IMR-90 (cell line): Measurements from ENCODE around the gene SRCAP. TPM values are rescaled to one million over a fixed set of nuclear protein-coding genes. Genes with fewer than 3 reads are reported as not detected.

ENCODE experiments used
- ATAC-seq: fragments of 200-7000 bp; cut with Tn5 transposase; 2 replicates; pipeline ENCODE4 v1.9.1; 2020; ENCODE audit warnings: low read depth, mild to moderate bottlenecking, moderate library complexity
- BruUV-seq: library from RNA; stranded (reverse); fragments of 400-500 nt; replicated peaks from 2 replicates; lab custom pipeline; 2021; lab: Mats Ljungman, UMichigan
- CTCF ChIA-PET: fragments of 300-600 bp; formaldehyde crosslinking; extraction: SDS; loops from one replicate; lab custom pipeline; 2021; ENCODE audit warnings: antibody characterized with exemption; lab: Yijun Ruan, JAX
- POLR2A ChIA-PET: fragments of 300-600 bp; sonication (Branson Sonifier 250); formaldehyde crosslinking; loops from one replicate; lab custom pipeline; 2022; ENCODE audit warnings: antibody characterized with exemption; ENCODE audit not compliant: unreplicated experiment; lab: Charles Lee
- DNase-seq: peaks from one replicate; pipeline ENCODE4 v3.0.0; 2013
- H2AFZ ChIP-seq: replicated peaks from 2 replicates; pipeline ENCODE3; 2013; ENCODE audit warnings: low read length, mild to moderate bottlenecking; ENCODE audit not compliant: poor library complexity
- H2AK5ac ChIP-seq: 2 replicates; pipeline ENCODE4 v1.6.1; 2013; ENCODE audit warnings: low read depth, low read length, inconsistent platforms
- H2AK9ac ChIP-seq: replicated peaks from 2 replicates; pipeline ENCODE3; 2013; ENCODE audit warnings: mild to moderate bottlenecking, low read depth, low read length, moderate library complexity; ENCODE audit not compliant: poor library complexity
- H2BK120ac ChIP-seq: 2 replicates; pipeline ENCODE4 v1.6.1; 2013; ENCODE audit warnings: low read depth, low read length, inconsistent platforms
- H2BK15ac ChIP-seq: 3 replicates; pipeline ENCODE4 v1.6.1; 2013; ENCODE audit warnings: low read depth, low read length, inconsistent platforms
- H2BK20ac ChIP-seq: 2 replicates; pipeline ENCODE4 v1.6.1; 2013; ENCODE audit warnings: low read depth, mild to moderate bottlenecking, inconsistent platforms, low read length, moderate library complexity
- H2BK5ac ChIP-seq: 2 replicates; pipeline ENCODE4 v1.6.1; 2013; ENCODE audit warnings: mild to moderate bottlenecking, low read depth, low read length, inconsistent platforms; ENCODE audit not compliant: poor library complexity, severe bottlenecking
- H3K14ac ChIP-seq: replicated peaks from 2 replicates; pipeline ENCODE4 v1.6.1; 2013; ENCODE audit warnings: low read depth, low read length, inconsistent platforms
- H3K18ac ChIP-seq: 2 replicates; pipeline ENCODE4 v1.6.1; 2013; ENCODE audit warnings: low read depth, low read length, control low read depth
- H3K23ac ChIP-seq: 2 replicates; pipeline ENCODE4 v1.6.1; 2013; ENCODE audit warnings: low read depth, low read length, inconsistent platforms
- H3K27ac ChIP-seq: 2 replicates; pipeline ENCODE4 v1.5.1; 2013; ENCODE audit warnings: mild to moderate bottlenecking, control low read depth, low read length; ENCODE audit not compliant: insufficient read depth
- H3K27me3 ChIP-seq: 2 replicates; pipeline ENCODE4 v1.6.1; 2013; ENCODE audit warnings: low read length; ENCODE audit not compliant: control insufficient read depth, insufficient read depth
- H3K36me3 ChIP-seq: 2 replicates; pipeline ENCODE4 v1.6.1; 2013; ENCODE audit warnings: low read length, mixed read lengths; ENCODE audit not compliant: control insufficient read depth, insufficient read depth
- H3K4ac ChIP-seq: 2 replicates; pipeline ENCODE4 v1.6.1; 2013; ENCODE audit warnings: low read depth, low read length, inconsistent platforms
- H3K4me1 ChIP-seq: 2 replicates; pipeline ENCODE4 v1.6.1; 2013; ENCODE audit warnings: low read length, mixed read lengths; ENCODE audit not compliant: control insufficient read depth, insufficient read depth
- H3K4me2 ChIP-seq: 2 replicates; pipeline ENCODE4 v1.6.1; 2013; ENCODE audit warnings: low read depth, mild to moderate bottlenecking, control low read depth, low read length, moderate library complexity
- H3K4me3 ChIP-seq: 2 replicates; pipeline ENCODE4 v1.5.1; 2013; ENCODE audit warnings: low read depth, mild to moderate bottlenecking, control low read depth, low read length, moderate library complexity; ENCODE audit not compliant: insufficient read depth
- H3K56ac ChIP-seq: 2 replicates; pipeline ENCODE4 v1.6.1; 2013; ENCODE audit warnings: low read length, inconsistent platforms; ENCODE audit not compliant: insufficient read depth; ENCODE audit errors: extremely low read depth
- H3K79me1 ChIP-seq, 2 experiments: 2 replicates each; pipeline ENCODE4 v1.6.1; 2013; ENCODE audit warnings: low read length in 2 of 2, inconsistent platforms in 1 of 2, low read depth in 1 of 2
- H3K9ac ChIP-seq: 2 replicates; pipeline ENCODE4 v1.6.1; 2013; ENCODE audit warnings: low read depth, low read length, control low read depth
- H3K9me1 ChIP-seq: 2 replicates; pipeline ENCODE4 v1.6.1; 2013; ENCODE audit warnings: low read length, inconsistent platforms; ENCODE audit not compliant: insufficient read depth
- H3K9me3 ChIP-seq: 2 replicates; pipeline ENCODE4 v1.6.1; 2013; ENCODE audit warnings: low read length; ENCODE audit not compliant: control insufficient read depth, insufficient read depth
- H4K20me1 ChIP-seq: 2 replicates; pipeline ENCODE4 v1.6.1; 2013; ENCODE audit warnings: low read length, inconsistent platforms; ENCODE audit not compliant: insufficient read depth
- H4K5ac ChIP-seq: 2 replicates; pipeline ENCODE4 v1.6.1; 2013; ENCODE audit warnings: mild to moderate bottlenecking, low read depth, low read length, control low read depth
- H4K8ac ChIP-seq, 2 experiments: 2 replicates each; pipeline ENCODE4 v1.6.1; 2013; ENCODE audit warnings: low read depth in 2 of 2, low read length in 2 of 2, control low read depth in 1 of 2, inconsistent platforms in 1 of 2
- H4K91ac ChIP-seq: 2 replicates; pipeline ENCODE4 v1.6.1; 2013; ENCODE audit warnings: low read depth, low read length, inconsistent platforms; ENCODE audit not compliant: insufficient read depth
- CHD1 ChIP-seq: IDR thresholded peaks from 2 replicates; pipeline ENCODE4 v1.6.1; 2012; ENCODE audit warnings: low read depth, low read length, improper control_type of control experiment
- ELK1 ChIP-seq: fragments of 150-350 bp; IDR thresholded peaks from 2 replicates; pipeline ENCODE4 v1.6.1; 2016; ENCODE audit warnings: low read depth, mild to moderate bottlenecking, low read length, moderate library complexity, borderline replicate concordance
- NFE2L2 ChIP-seq: fragments of 150-350 bp; IDR thresholded peaks from 2 replicates; pipeline ENCODE4 v1.6.1; 2016; ENCODE audit warnings: low read depth, mild to moderate bottlenecking, low read length
- RFX5 ChIP-seq: IDR thresholded peaks from 2 replicates; pipeline ENCODE4 v1.8.0; 2012; ENCODE audit warnings: low read depth, mild to moderate bottlenecking, low read length, moderate library complexity
- WGBS, 2 experiments: methylation state at CpG; one replicate each; pipeline versions ENCODE4 v1.1.5 to v1.1.7; 2013; ENCODE audit warnings: missing lambda C conversion rate in 2 of 2; ENCODE audit not compliant: insufficient read length in 1 of 2; ENCODE audit errors: extremely low coverage in 2 of 2; 5-methylcytosine and 5-hydroxymethylcytosine counted together
- dilution Hi-C: fragments of 300-500 bp; cut with HindIII; formaldehyde crosslinking; loops from one replicate; pipeline ENCODE4 v1.14.3; 2018; ENCODE audit warnings: low sequenced_read_pairs; ENCODE audit not compliant: unreplicated experiment
- in situ Hi-C: fragments of 300-500 bp; cut with MboI; formaldehyde crosslinking; loops from 3 replicates; pipeline ENCODE4 v1.14.3; 2019; ENCODE audit warnings: low sequenced_read_pairs, inconsistent platforms, mixed read lengths
- intact Hi-C: fragments of 100-400 bp; cut with micrococcal nuclease; formaldehyde crosslinking; loops from 2 replicates; pipeline ENCODE4 v1.10.0; 2022
- polyA plus RNA-seq, 3 experiments: library from polyadenylated mRNA; depleted of rRNA; stranded (reverse); fragments of >200 nt; gene quantifications; 2 replicates each; pipeline ENCODE4 v1.2.3, GENCODE V29; 2012; ENCODE audit warnings: low replicate concordance in 1 of 3
- total RNA-seq: library from RNA; depleted of rRNA; stranded (reverse); fragments of >200 nt; gene quantifications from 2 replicates; pipeline ENCODE4 v1.2.3, GENCODE V29; 2012

Gene SRCAP
- total and polyA plus RNA-seq, 2 of the 4 experiments (the other 2 are of a cell fraction): 4.5 to 8.2 TPM

- Histone ChIP-seq H4K5ac (no peak overlapping the region), H3K14ac (no peak overlapping the region), H3K4me1 (peaks cover 12% of the 10 kb centered on the region), H2AK9ac (no peak overlapping the region), H3K9ac (no peak overlapping the region), H3K9me1 (0 out of 2 replicates have a peak, but pooled peaks cover 4% of the 10 kb centered on the region), H3K36me3 (peaks cover 51% of the 10 kb centered on the region), H3K27me3 (no peaks in the 10 kb centered on the region), H3K79me1 (peaks cover 20 to 59% of the 10 kb centered on the region in 2 experiments), H3K9me3 (no peaks in the 10 kb centered on the region), H3K4ac (no peak overlapping the region), H2BK20ac (no peak overlapping the region), H3K23ac (no peak overlapping the region), H2BK15ac (no peak overlapping the region), H3K4me2 (no peak overlapping the region), H2BK5ac (no peak overlapping the region), H3K27ac (no peak overlapping the region), H3K56ac (no peak overlapping the region), H4K91ac (no peak overlapping the region), H2AFZ (no peak overlapping the region), H2BK120ac (no peak overlapping the region), H2AK5ac (no peak overlapping the region), H3K18ac (no peak overlapping the region), H3K4me3 (no peak overlapping the region), H4K8ac (no peak overlapping the region), H4K20me1 (peaks cover 17% of the 10 kb centered on the region)
- dilution Hi-C loops: no loop called here
- TF ChIP-seq RFX5 (no peak), ELK1 (no peak), CHD1 (no peak), NFE2L2 (no peak)
- DNase-seq (no peak), ATAC-seq (no peak)
- BruUV-seq: no TSS peak
- ChIA-PET POLR2A (no interaction called here), CTCF (no interaction called here)
- in situ Hi-C loops: no loop called here
- intact Hi-C loops: loop anchor here (5.0 kb wide), 1 partner anchor 158 kb away; the partner anchor contains the start of gene FBXL19
- WGBS, 2 experiments: 94% methylated on average over 3 of the region's 11 CpGs; no CpG with 5 or more reads in 1 of the 2 experiments
These were observed 65.1 kb downstream of the SRCAP start for GRCh38 chr16:30764086-30764485.
